Endothelial cell (in vitro differentiated cells): ENCODE results near the gene GDF9. TPM values are rescaled to one million over a fixed set of nuclear protein-coding genes. Genes with fewer than 3 reads are reported as not detected.

Experiments
- DNase-seq: peaks from one replicate; pipeline ENCODE4 v3.0.0; 2021; ENCODE audit warnings: low spot score
- H3K27ac Mint-ChIP-seq: one replicate; pipeline ENCODE4 v1.8.0; 2021; ENCODE audit warnings: mixed read lengths, inconsistent platforms; ENCODE audit not compliant: unreplicated experiment
- H3K27me3 Mint-ChIP-seq: one replicate; pipeline ENCODE4 v1.8.0; 2021; ENCODE audit warnings: mild to moderate bottlenecking, moderate library complexity, mixed read lengths, inconsistent platforms; ENCODE audit not compliant: unreplicated experiment
- H3K36me3 Mint-ChIP-seq: one replicate; pipeline ENCODE4 v1.8.0; 2021; ENCODE audit warnings: mild to moderate bottlenecking, low read depth, mixed read lengths, inconsistent platforms; ENCODE audit not compliant: unreplicated experiment
- H3K4me1 Mint-ChIP-seq: one replicate; pipeline ENCODE4 v1.8.0; 2021; ENCODE audit warnings: mild to moderate bottlenecking, mixed read lengths, inconsistent platforms; ENCODE audit not compliant: unreplicated experiment
- H3K4me3 Mint-ChIP-seq: one replicate; pipeline ENCODE4 v1.8.0; 2021; ENCODE audit warnings: mild to moderate bottlenecking, mixed read lengths, inconsistent platforms; ENCODE audit not compliant: unreplicated experiment
- H3K9me3 Mint-ChIP-seq: one replicate; pipeline ENCODE4 v1.8.0; 2021; ENCODE audit warnings: mixed read lengths, inconsistent platforms; ENCODE audit not compliant: unreplicated experiment
- total RNA-seq: library from RNA; stranded (reverse); fragmentation: NEBNext Ultra II Directional; extraction: Animal tissue kit (Norgen Biotek cat#: 25700); gene quantifications from one replicate; pipeline ENCODE4 v1.2.1, GENCODE V29; 2021; ENCODE audit not compliant: unreplicated experiment
- TF ChIP-seq, protein P1 (sequence below): fragments of 200-600 bp; sonication (generic); IDR thresholded peaks from one replicate; pipeline ENCODE4 v1.5.0; 2021; ENCODE audit warnings: antibody characterized with exemption; ENCODE audit not compliant: unreplicated experiment

GDF9 gene
- total RNA-seq, 1 donor from 2014 or later = 0.33 TPM

DNA sequence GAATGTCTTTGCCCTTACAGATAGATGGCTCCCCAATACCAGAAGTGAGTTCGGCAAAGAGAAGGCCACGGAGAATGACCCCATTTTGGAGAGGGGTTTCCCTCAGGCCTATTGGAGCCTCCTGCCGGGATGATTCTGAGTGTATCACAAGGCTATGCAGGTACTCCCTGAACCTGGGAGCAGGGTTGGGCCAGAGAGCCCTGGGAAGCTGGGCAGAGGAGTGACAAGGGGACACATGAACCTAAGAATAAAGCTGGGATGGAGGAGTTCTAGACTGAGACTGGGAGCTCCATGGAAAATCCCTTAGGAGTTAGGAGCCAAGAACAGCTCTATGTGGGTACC lies 7.6 kb upstream of the GDF9 start:
- Mint-ChIP-seq H3K4me3 (no peak overlapping the region), H3K27me3 (peaks cover 10% of the 10 kb centered on the region), H3K27ac (no peak overlapping the region), H3K4me1 (no peaks in the 10 kb centered on the region), H3K36me3 (peaks cover 14% of the 10 kb centered on the region), H3K9me3 (no peaks in the 10 kb centered on the region)
- no peak for DNase-seq
- TF ChIP-seq, protein P1, sequence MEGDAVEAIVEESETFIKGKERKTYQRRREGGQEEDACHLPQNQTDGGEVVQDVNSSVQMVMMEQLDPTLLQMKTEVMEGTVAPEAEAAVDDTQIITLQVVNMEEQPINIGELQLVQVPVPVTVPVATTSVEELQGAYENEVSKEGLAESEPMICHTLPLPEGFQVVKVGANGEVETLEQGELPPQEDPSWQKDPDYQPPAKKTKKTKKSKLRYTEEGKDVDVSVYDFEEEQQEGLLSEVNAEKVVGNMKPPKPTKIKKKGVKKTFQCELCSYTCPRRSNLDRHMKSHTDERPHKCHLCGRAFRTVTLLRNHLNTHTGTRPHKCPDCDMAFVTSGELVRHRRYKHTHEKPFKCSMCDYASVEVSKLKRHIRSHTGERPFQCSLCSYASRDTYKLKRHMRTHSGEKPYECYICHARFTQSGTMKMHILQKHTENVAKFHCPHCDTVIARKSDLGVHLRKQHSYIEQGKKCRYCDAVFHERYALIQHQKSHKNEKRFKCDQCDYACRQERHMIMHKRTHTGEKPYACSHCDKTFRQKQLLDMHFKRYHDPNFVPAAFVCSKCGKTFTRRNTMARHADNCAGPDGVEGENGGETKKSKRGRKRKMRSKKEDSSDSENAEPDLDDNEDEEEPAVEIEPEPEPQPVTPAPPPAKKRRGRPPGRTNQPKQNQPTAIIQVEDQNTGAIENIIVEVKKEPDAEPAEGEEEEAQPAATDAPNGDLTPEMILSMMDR = no peak

DNA sequence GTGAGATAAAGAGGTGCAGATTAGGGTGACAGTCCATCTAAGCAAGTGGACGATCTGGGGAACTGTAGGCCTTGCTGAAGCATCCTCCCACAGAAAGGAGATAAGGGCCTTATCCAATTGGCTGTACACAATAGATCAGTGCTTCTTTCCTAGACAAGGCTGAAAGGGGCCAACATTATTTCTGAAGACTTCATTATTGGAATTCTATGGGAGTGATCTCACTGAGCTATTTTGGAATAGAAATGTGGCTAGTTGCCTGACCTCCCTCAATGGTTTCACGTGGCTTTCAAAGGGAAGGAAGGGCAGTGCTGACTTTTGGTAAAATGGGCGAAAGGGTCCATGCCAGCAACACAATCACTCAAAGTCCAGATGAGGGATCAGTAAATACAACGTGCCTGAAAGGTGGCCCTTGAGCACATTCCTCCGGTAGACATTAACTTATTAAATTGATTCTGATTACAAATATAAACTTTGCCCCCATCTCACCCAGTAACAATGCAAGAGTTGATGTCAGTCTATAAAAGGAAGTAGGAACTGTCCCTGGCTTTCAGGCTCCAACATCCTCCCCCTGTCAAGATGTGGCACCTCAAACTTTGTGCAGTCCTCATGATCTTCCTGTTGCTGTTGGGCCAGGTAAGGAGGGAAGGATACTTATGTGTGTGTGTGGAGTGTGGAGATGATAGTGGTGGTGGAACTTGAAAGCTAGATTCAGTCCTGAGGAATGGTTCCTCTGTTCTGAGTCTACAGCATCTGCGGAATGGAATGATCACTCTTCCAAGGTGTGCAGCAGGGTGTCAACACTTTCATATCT lies 7.1 kb upstream of the GDF9 start, which contains the start of gene LEAP2:
Gene LEAP2, plus strand, starts transcription at position 550 of the 811 bp plus-strand sequence. Its CDS starts 27 bp downstream, at position 577.
- Mint-ChIP-seq H3K36me3 (peaks cover 13% of the 10 kb centered on the region), H3K4me1 (no peaks in the 10 kb centered on the region), H3K27ac (peak within 1 kb of the TSS; percentile 78), H3K9me3 (no peaks in the 10 kb centered on the region), H3K4me3 (peak within 1 kb of the TSS; percentile 42), H3K27me3 (peaks cover 10% of the 10 kb centered on the region)
- no peak for DNase-seq
- TF ChIP-seq, protein P1 = no peak

DNA sequence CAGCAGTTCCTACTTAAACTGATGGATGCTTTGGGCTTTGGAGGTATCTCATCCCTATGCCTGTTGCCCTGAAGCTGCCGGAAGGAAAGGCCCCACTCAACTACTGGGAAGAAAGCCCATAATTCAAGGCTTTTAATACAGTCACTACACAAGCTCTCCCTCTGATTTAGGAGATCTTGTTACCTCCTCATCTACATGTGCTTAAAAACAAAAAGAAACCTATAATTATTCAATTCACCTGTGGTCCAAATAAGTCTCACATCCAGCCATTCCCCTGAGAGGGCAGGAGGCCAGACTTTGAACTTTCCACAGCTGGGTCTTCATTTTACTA lies 6.5 kb upstream of the GDF9 start:
- peak overlapping the region; percentile 78 for H3K27ac Mint-ChIP-seq
- H3K4me1 Mint-ChIP-seq = no peaks in the 10 kb centered on the region
- peak overlapping the region; percentile 42 for H3K4me3 Mint-ChIP-seq

DNA sequence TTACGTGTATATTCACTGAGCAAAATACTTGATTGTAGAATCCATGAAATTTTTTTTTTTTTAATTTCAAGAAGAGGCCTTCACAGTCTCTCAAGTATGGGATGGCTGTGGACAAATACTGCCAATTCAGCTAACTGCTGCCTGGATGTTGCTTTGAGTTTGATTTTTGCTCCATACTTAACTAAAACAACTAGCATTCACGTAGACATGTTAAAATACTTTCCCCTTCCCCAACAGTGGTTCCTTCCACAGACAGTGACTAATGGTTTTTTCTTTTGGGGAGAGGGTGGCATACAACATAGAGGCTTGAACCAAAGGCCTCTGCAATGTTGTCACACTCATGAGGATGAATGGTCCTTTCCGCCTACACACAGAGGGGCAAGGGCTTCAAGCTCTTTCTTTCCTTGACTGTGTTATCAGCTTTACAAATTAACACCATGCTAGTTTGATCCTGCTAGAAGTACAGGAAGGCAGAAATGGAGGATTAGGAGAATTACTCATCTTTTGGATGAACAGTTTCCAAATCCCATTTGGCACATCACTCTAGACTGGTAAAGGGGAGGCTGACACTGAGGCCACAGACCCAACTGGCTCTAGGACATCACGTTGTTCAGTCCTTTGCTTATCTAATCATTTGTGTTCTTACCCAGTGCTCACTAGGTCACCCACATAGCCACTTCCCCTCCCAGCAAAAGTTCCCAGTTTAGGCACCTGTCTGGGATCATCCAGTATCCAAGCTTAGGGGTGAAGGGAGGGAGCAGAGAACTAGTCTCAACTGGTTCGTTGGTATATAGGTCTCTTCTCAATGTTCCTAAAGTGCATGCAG lies 5.4 kb upstream of the GDF9 start:
- Mint-ChIP-seq H3K27ac (no peak overlapping the region), H3K9me3 (no peaks in the 10 kb centered on the region), H3K27me3 (peaks cover 10% of the 10 kb centered on the region), H3K36me3 (peaks cover 10% of the 10 kb centered on the region), H3K4me1 (peaks cover 8% of the 10 kb centered on the region), H3K4me3 (no peak overlapping the region)
- TF ChIP-seq, protein P1 = no peak
- no peak for DNase-seq

More for the DNA sequence above, 6.5 kb upstream of the GDF9 start:
- TF ChIP-seq, protein P1 = no peak
- Mint-ChIP-seq H3K27me3 (peaks cover 10% of the 10 kb centered on the region), H3K36me3 (peaks cover 10% of the 10 kb centered on the region), H3K9me3 (no peaks in the 10 kb centered on the region)
- DNase-seq = no peak

DNA sequence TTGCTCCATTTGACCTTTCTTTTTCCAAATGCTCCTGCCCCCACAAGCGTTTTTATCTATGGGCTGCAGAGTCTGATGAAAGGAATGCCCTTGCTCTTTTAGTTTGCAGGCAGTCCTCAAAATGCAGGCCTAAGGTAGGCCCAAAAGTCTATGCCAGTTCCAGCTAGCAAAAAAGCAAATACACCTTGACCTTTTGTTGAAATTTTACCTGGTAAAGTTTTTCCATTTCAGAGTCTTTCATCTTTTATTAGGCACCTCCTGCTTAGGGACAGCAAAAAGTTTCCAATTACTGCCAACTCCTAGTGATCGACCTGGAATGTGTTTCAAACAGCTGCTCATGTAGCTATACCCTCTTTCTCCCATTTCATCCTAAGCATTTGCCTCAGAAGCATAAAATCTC lies 4.5 kb upstream of the GDF9 start:
- TF ChIP-seq, protein P1 = no peak
- H3K27me3 Mint-ChIP-seq = peaks cover 12% of the 10 kb centered on the region
- no peak overlapping the region for H3K4me3 Mint-ChIP-seq
- DNase-seq = no peak
- H3K36me3 Mint-ChIP-seq = peaks cover 10% of the 10 kb centered on the region
- no peak overlapping the region for H3K27ac Mint-ChIP-seq
- H3K9me3 Mint-ChIP-seq = no peaks in the 10 kb centered on the region
- peaks cover 14% of the 10 kb centered on the region for H3K4me1 Mint-ChIP-seq
